H1 (cell line): ENCODE data around the gene DNAJB6. TPM values are rescaled to one million over a fixed set of nuclear protein-coding genes. Genes with fewer than 3 reads are reported as not detected.

Source experiments
- CTCF ChIA-PET: fragments of 300-600 bp; sonication (Branson Sonifier 250); formaldehyde crosslinking; loops from one replicate; lab custom pipeline; 2021; ENCODE audit not compliant: partially characterized antibody; lab: Charles Lee
- POLR2A ChIA-PET: fragments of 300-600 bp; sonication (Branson Sonifier 250); formaldehyde crosslinking; loops from one replicate; lab custom pipeline; 2021; ENCODE audit warnings: inconsistent platforms; ENCODE audit not compliant: partially characterized antibody; lab: Charles Lee
- DNase-seq, 2 experiments: peaks; one replicate each; pipeline versions ENCODE4 v3.0.0 to v3.0.0-alpha.2; 2010 to 2022; ENCODE audit warnings: low spot score in 2 of 2, low read depth in 1 of 2, mixed read lengths in 1 of 2
- FAIRE-seq: peaks from 2 replicates; lab custom pipeline; 2011; peaks lifted over from hg19 to GRCh38; lab: Jason Lieb, UNC
- H2AFZ ChIP-seq: 2 replicates; pipeline ENCODE4 v1.8.1; 2012; ENCODE audit warnings: low read length, inconsistent platforms
- H2AK5ac ChIP-seq: 2 replicates; pipeline ENCODE4 v1.6.1; 2013; ENCODE audit warnings: low read depth, low read length
- H2BK120ac ChIP-seq: replicated peaks from 2 replicates; pipeline ENCODE3; 2013; ENCODE audit warnings: low read depth, low read length, inconsistent platforms
- H2BK12ac ChIP-seq: 2 replicates; pipeline ENCODE4 v1.6.1; 2013; ENCODE audit warnings: low read depth, low read length
- H2BK15ac ChIP-seq: 2 replicates; pipeline ENCODE4 v1.6.1; 2013; ENCODE audit warnings: low read length
- H2BK20ac ChIP-seq: 2 replicates; pipeline ENCODE4 v1.6.1; 2013; ENCODE audit warnings: low read length
- H2BK5ac ChIP-seq: 2 replicates; pipeline ENCODE4 v1.6.1; 2013; ENCODE audit warnings: low read depth, low read length
- H3K14ac ChIP-seq: 2 replicates; pipeline ENCODE4 v1.6.1; 2013; ENCODE audit warnings: inconsistent platforms; ENCODE audit not compliant: insufficient read length
- H3K18ac ChIP-seq: 2 replicates; pipeline ENCODE4 v1.6.1; 2013; ENCODE audit warnings: low read length; ENCODE audit errors: extremely low read depth
- H3K23ac ChIP-seq: 2 replicates; pipeline ENCODE4 v1.6.1; 2013; ENCODE audit warnings: inconsistent platforms; ENCODE audit not compliant: insufficient read length
- H3K23me2 ChIP-seq: 2 replicates; pipeline ENCODE4 v1.6.1; 2013; ENCODE audit warnings: low read depth, low read length
- H3K27ac ChIP-seq: 2 replicates; pipeline ENCODE4 v1.6.1; 2011; ENCODE audit warnings: low read depth, low read length, inconsistent platforms
- H3K27me3 ChIP-seq, 4 experiments: replicated peaks in 1 of 4; 1 replicate in 1 of 4; 2 replicates in 3 of 4; pipeline versions ENCODE4 v1.6.1 to v1.8.1; 2011 to 2013; ENCODE audit warnings: low read length in 3 of 4, mild to moderate bottlenecking in 3 of 4, inconsistent platforms in 2 of 4, mixed read lengths in 2 of 4, moderate library complexity in 1 of 4; ENCODE audit not compliant: control insufficient read depth in 3 of 4, insufficient read depth in 3 of 4; ENCODE audit errors: extremely low read depth in 1 of 4
- H3K36me3 ChIP-seq, 4 experiments: 2 replicates each; pipeline versions ENCODE4 v1.6.1 to v1.8.1; 2011 to 2013; ENCODE audit warnings: mild to moderate bottlenecking in 4 of 4, low read length in 3 of 4, moderate library complexity in 2 of 4, control low read depth in 1 of 4, inconsistent platforms in 1 of 4; ENCODE audit not compliant: insufficient read depth in 4 of 4, control insufficient read depth in 2 of 4
- H3K4ac ChIP-seq: replicated peaks from 2 replicates; pipeline ENCODE3; 2013; ENCODE audit warnings: low read length, low read depth, mixed read lengths, inconsistent platforms; ENCODE audit not compliant: insufficient read length
- H3K4me1 ChIP-seq, 4 experiments: replicated peaks in 1 of 4; 1 replicate in 1 of 4; 2 replicates in 3 of 4; pipeline versions ENCODE4 v1.6.1 to v1.8.1; 2011 to 2013; ENCODE audit warnings: low read length in 3 of 4, inconsistent platforms in 2 of 4, mixed read lengths in 1 of 4; ENCODE audit not compliant: insufficient read depth in 4 of 4, control insufficient read depth in 3 of 4
- H3K4me2 ChIP-seq, 2 experiments: 2 replicates each; pipeline versions ENCODE4 v1.6.1 to v1.8.1; 2011 to 2013; ENCODE audit warnings: low read depth in 2 of 2, low read length in 2 of 2, control low read depth in 1 of 2, inconsistent platforms in 1 of 2, mild to moderate bottlenecking in 1 of 2; ENCODE audit not compliant: insufficient read depth in 1 of 2
- H3K4me3 ChIP-seq, 4 experiments: fragments of 200-600, 300-600 bp in 1 of 4; sonication (generic), shearing (Covaris generic), sonication (Bioruptor Twin) in 1 of 4; 2 replicates each; pipeline versions ENCODE4 v1.5.1 to v1.8.1; 2011 to 2016; ENCODE audit warnings: low read length in 4 of 4, low read depth in 3 of 4, control low read depth in 2 of 4, inconsistent platforms in 2 of 4, mild to moderate bottlenecking in 2 of 4, mixed read lengths in 1 of 4, moderate library complexity in 1 of 4; ENCODE audit not compliant: insufficient read depth in 2 of 4; ENCODE audit errors: extremely low read depth in 1 of 4
- H3K56ac ChIP-seq: replicated peaks from 2 replicates; pipeline ENCODE3; 2013; ENCODE audit warnings: low read depth, mild to moderate bottlenecking, mixed read lengths, low read length, inconsistent platforms; ENCODE audit not compliant: insufficient read length
- H3K79me1 ChIP-seq: 2 replicates; pipeline ENCODE4 v1.6.1; 2013; ENCODE audit warnings: low read depth, low read length, control low read depth
- H3K79me2 ChIP-seq, 2 experiments: 2 replicates each; pipeline versions ENCODE4 v1.6.1 to v1.8.1; 2012 to 2013; ENCODE audit warnings: low read length in 2 of 2, mild to moderate bottlenecking in 2 of 2, inconsistent platforms in 1 of 2; ENCODE audit not compliant: insufficient read depth in 2 of 2, control insufficient read depth in 1 of 2
- H3K9ac ChIP-seq, 4 experiments: replicated peaks in 1 of 4; 1 replicate in 1 of 4; 2 replicates in 3 of 4; pipeline versions ENCODE4 v1.6.1 to v1.8.1; 2011 to 2013; ENCODE audit warnings: low read depth in 3 of 4, low read length in 3 of 4, control low read depth in 2 of 4, mild to moderate bottlenecking in 2 of 4, moderate library complexity in 2 of 4, inconsistent platforms in 1 of 4; ENCODE audit errors: extremely low read depth in 1 of 4
- H3K9me3 ChIP-seq, 2 experiments: 2 replicates each; pipeline versions ENCODE4 v1.6.1 to v1.8.1; 2012 to 2013; ENCODE audit warnings: mild to moderate bottlenecking in 2 of 2, moderate library complexity in 2 of 2, control low read depth in 1 of 2, inconsistent platforms in 1 of 2, low read depth in 1 of 2, low read length in 1 of 2, mixed read lengths in 1 of 2; ENCODE audit not compliant: insufficient read depth in 2 of 2
- H4K20me1 ChIP-seq, 2 experiments: replicated peaks in 1 of 2; 2 replicates each; pipeline versions ENCODE3 to v1.8.1; 2011 to 2013; ENCODE audit warnings: inconsistent platforms in 2 of 2, low read length in 2 of 2, mild to moderate bottlenecking in 1 of 2; ENCODE audit not compliant: insufficient read depth in 2 of 2, control insufficient read depth in 1 of 2
- H4K5ac ChIP-seq: 2 replicates; pipeline ENCODE4 v1.6.1; 2013; ENCODE audit warnings: low read length, low read depth, mixed read lengths, inconsistent platforms; ENCODE audit not compliant: insufficient read length
- H4K8ac ChIP-seq: 2 replicates; pipeline ENCODE4 v1.8.0; 2013; ENCODE audit warnings: mild to moderate bottlenecking, moderate library complexity, low read length, inconsistent platforms; ENCODE audit not compliant: insufficient read depth; ENCODE audit errors: extremely low read depth
- H4K91ac ChIP-seq: replicated peaks from 2 replicates; pipeline ENCODE3; 2013; ENCODE audit warnings: low read length, mixed read lengths, inconsistent platforms; ENCODE audit not compliant: insufficient read length
- BCL11A ChIP-seq, 2 experiments: IDR thresholded peaks; one replicate each; pipeline ENCODE4 v1.6.1; 2011; ENCODE audit warnings: low read depth in 2 of 2, low read length in 2 of 2, mild to moderate bottlenecking in 2 of 2
- CEBPB ChIP-seq: IDR thresholded peaks from 2 replicates; pipeline ENCODE4 v1.6.1; 2012; ENCODE audit warnings: low read depth, low read length
- CTCF ChIP-seq, 3 experiments: IDR thresholded peaks; 1 replicate in 2 of 3; 2 replicates in 1 of 3; pipeline versions ENCODE4 v1.5.1 to v1.6.1; 2011; ENCODE audit warnings: low read length in 3 of 3, mild to moderate bottlenecking in 3 of 3, inconsistent platforms in 2 of 3, low read depth in 1 of 3, moderate library complexity in 1 of 3; ENCODE audit not compliant: insufficient read depth in 1 of 3; ENCODE audit errors: control extremely low read depth in 1 of 3
- HDAC2 ChIP-seq, 2 experiments: fragments of 300-600 bp in 1 of 2; sonication (generic) in 1 of 2; IDR thresholded peaks; 2 replicates each; pipeline ENCODE4 v1.6.1; 2011 to 2012; ENCODE audit warnings: low read depth in 2 of 2, low read length in 2 of 2, mild to moderate bottlenecking in 2 of 2, moderate library complexity in 2 of 2, borderline replicate concordance in 1 of 2, inconsistent platforms in 1 of 2
- KDM5A ChIP-seq: fragments of 200-600 bp; IDR thresholded peaks from 2 replicates; pipeline ENCODE4 v1.7.1; 2012; ENCODE audit warnings: mild to moderate bottlenecking, low read length, inconsistent platforms, mixed read lengths
- RFX5 ChIP-seq: IDR thresholded peaks from 2 replicates; pipeline ENCODE4 v1.6.1; 2011; ENCODE audit warnings: low read depth, low read length, improper control_type of control experiment, borderline replicate concordance
- SIN3A ChIP-seq, 2 experiments: IDR thresholded peaks in 1 of 2; conservative IDR thresholded peaks in 1 of 2; 2 replicates each; pipeline ENCODE4 v1.6.1; 2011 to 2012; ENCODE audit warnings: low read length in 2 of 2, improper control_type of control experiment in 1 of 2, low read depth in 1 of 2, mild to moderate bottlenecking in 1 of 2
- WGBS, 2 experiments: shearing (Covaris generic) in 1 of 2; methylation state at CpG; one replicate each; pipeline versions ENCODE4 v1.1.6 to v1.1.7; 2013 to 2015; ENCODE audit warnings: low lambda C conversion rate in 2 of 2, mixed read lengths in 2 of 2, inconsistent platforms in 1 of 2, low coverage in 1 of 2, missing lambda C conversion rate in 1 of 2; ENCODE audit not compliant: insufficient replicate concordance in 2 of 2, insufficient coverage in 1 of 2, insufficient read length in 1 of 2; ENCODE audit errors: extremely low coverage in 1 of 2, missing lambda C conversion rate in 1 of 2; 5-methylcytosine and 5-hydroxymethylcytosine counted together
- polyA plus RNA-seq, 7 experiments: library from polyadenylated mRNA; depleted of rRNA in 3 of 7; stranded (reverse) in 5 of 7; unstranded in 2 of 7; fragments of >200 nt in 5 of 7; fragments of 200-250 nt in 2 of 7; gene quantifications; 1 replicate in 5 of 7; 2 replicates in 1 of 7; 4 replicates in 1 of 7; pipeline versions ENCODE4 v1.2.1 to v1.2.3, GENCODE V29; 2011 to 2013; ENCODE audit warnings: missing spikeins in 2 of 7, mixed read lengths in 2 of 7
- total RNA-seq: library from RNA; stranded (reverse); fragmentation: NEBNext Ultra II Directional; extraction: Animal tissue kit (Norgen Biotek cat#: 25700); gene quantifications from 2 replicates; pipeline ENCODE4 v1.2.1, GENCODE V29; 2021
- TF ChIP-seq, protein P1 (sequence below): IDR thresholded peaks from 2 replicates; pipeline ENCODE4 v1.6.1; 2011; ENCODE audit warnings: low read length, improper control_type of control experiment

The DNAJB6 gene
- total and polyA plus RNA-seq, 2 of the 8 experiments (the other 6 are each of a cell fraction or from before 2014, with no cell fraction given): 166 to 295 TPM

DNA sequence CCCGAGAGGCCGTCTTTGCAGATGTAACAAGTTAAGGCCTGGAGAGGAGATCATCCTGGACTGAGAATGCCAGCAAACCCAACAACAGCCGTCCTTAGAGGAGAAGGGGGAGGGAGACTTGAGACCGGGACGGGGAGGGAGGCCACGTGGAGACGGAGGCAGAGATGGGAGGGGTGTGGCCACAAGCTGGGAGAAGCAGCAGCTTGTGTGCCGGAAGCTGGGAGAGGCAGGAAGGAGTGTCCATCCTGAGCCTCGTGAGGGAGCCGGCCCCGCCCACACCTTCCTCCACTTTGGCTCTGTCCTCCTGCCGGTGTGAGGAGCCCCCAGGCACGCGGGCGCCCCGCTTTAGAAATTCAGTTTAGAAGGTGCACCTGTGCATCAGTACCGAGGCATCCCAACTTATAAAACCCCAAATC lies 95.7 kb downstream of the DNAJB6 start:
- Histone ChIP-seq H2BK120ac (no peak overlapping the region), H3K9ac (no peak overlapping the region), H3K4me3 (peak overlapping the region in 1 of 4 experiments; percentile 49; a peak in 3 of 8 replicates), H3K18ac (no peak overlapping the region), H4K20me1 (peaks cover 1 to 7% of the 10 kb centered on the region in 2 experiments), H2AK5ac (no peak overlapping the region), H3K4me1 (peaks cover 0 to 11% (median 7%) of the 10 kb centered on the region in 4 experiments; a peak in 6 of 7 replicates), H2BK12ac (no peak overlapping the region; the same call in 1 of the 2 replicates), H2AFZ (no peak overlapping the region), H4K8ac (peak overlapping the region; percentile 72; the same call in 1 of the 2 replicates), H3K79me1 (no peaks in the 10 kb centered on the region), H3K23me2 (peaks cover 9% of the 10 kb centered on the region), H4K91ac (peak overlapping the region; percentile 51), H3K4me2 (peak overlapping the region; percentile 22 to 57), H3K9me3 (no peaks in the 10 kb centered on the region; a peak in 1 of 4 replicates), H2BK15ac (no peak overlapping the region), H3K14ac (no peak overlapping the region), H2BK5ac (no peak overlapping the region), H2BK20ac (no peak overlapping the region), H4K5ac (no peak overlapping the region), H3K4ac (no peak overlapping the region), H3K56ac (no peak overlapping the region), H3K23ac (no peak overlapping the region), H3K79me2 (no peaks in the 10 kb centered on the region), H3K36me3 (no peaks in the 10 kb centered on the region), H3K27me3 (no peaks in the 10 kb centered on the region), H3K27ac (no peak overlapping the region)
- CTCF ChIA-PET: interaction anchor here (0.6 to 2.4 kb wide), 29 partner anchors 8 to 922 kb away, joined by 3 to 22 read pairs (median 3); no protein-coding TSS in a partner anchor
- 34% methylated on average over 16 of the region's 17 CpGs; no CpG with 5 or more reads in 1 of the 2 experiments for WGBS, 2 experiments
- POLR2A ChIA-PET: interaction anchor here (1.1 kb wide), 2 partner anchors 20 to 49 kb away, joined by 3 read pairs; no protein-coding TSS in a partner anchor
- FAIRE-seq (no peak), DNase-seq (peak; percentile 62 to 82)
- no peak for TF ChIP-seq HDAC2 (IDR thresholded peaks at IDR 0.05; ENCODE audit: borderline replicate concordance in 1 of 2, low read depth in 2 of 2, low read length in 2 of 2)
- no peak for TF ChIP-seq RFX5
- TF ChIP-seq CEBPB: no peak
- TF ChIP-seq BCL11A (IDR thresholded peaks at IDR 0.05; ENCODE audit: low read depth in 2 of 2, low read length in 2 of 2): no peak
- TF ChIP-seq, protein P1, sequence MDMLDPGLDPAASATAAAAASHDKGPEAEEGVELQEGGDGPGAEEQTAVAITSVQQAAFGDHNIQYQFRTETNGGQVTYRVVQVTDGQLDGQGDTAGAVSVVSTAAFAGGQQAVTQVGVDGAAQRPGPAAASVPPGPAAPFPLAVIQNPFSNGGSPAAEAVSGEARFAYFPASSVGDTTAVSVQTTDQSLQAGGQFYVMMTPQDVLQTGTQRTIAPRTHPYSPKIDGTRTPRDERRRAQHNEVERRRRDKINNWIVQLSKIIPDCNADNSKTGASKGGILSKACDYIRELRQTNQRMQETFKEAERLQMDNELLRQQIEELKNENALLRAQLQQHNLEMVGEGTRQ: peak; percentile 44; the same call in 1 of the 2 replicates
- 0 out of 4 replicates have a peak, but pooled peaks of 1 of the 2 experiments have one; percentile 57 for TF ChIP-seq SIN3A (conservative IDR thresholded peaks at IDR 0.05 in 1 of 2, IDR thresholded peaks at IDR 0.05 in 1 of 2; ENCODE audit: low read depth in 1 of 2, low read length in 2 of 2)
- TF ChIP-seq KDM5A: no peak
- no peak for TF ChIP-seq CTCF (IDR thresholded peaks at IDR 0.05; ENCODE audit: control extremely low read depth in 1 of 3, insufficient read depth in 1 of 3, low read depth in 1 of 3, low read length in 3 of 3)
